Ishikawa (cell line): ENCODE data around the gene NME3.
A peak's percentile ranks its signal among the peaks of the same experiment; 100 is the strongest.

Experiments
- CEBPB ChIP-seq: IDR thresholded peaks from 2 replicates; pipeline ENCODE4 v1.6.1; 2012
- CREB1 ChIP-seq: IDR thresholded peaks from 2 replicates; pipeline ENCODE4 v1.6.1; 2012; ENCODE audit warnings: low read depth
- EP300 ChIP-seq: IDR thresholded peaks from 2 replicates; pipeline ENCODE4 v1.6.1; 2012; ENCODE audit warnings: borderline replicate concordance
- MAX ChIP-seq: IDR thresholded peaks from 2 replicates; pipeline ENCODE4 v1.6.1; 2012
- NFIC ChIP-seq: IDR thresholded peaks from 2 replicates; pipeline ENCODE4 v1.6.1; 2012
- RAD21 ChIP-seq: IDR thresholded peaks from 2 replicates; pipeline ENCODE4 v1.6.1; 2012; ENCODE audit warnings: low read depth
- REST ChIP-seq: IDR thresholded peaks from 2 replicates; pipeline ENCODE4 v1.6.1; 2012; ENCODE audit warnings: low read depth, mild to moderate bottlenecking
- TAF1 ChIP-seq: IDR thresholded peaks from 2 replicates; pipeline ENCODE4 v1.6.1; 2012; ENCODE audit warnings: low read depth, mild to moderate bottlenecking
- TCF12 ChIP-seq: IDR thresholded peaks from 2 replicates; pipeline ENCODE4 v1.6.1; 2012; ENCODE audit warnings: low read depth
- USF1 ChIP-seq: IDR thresholded peaks from 2 replicates; pipeline ENCODE4 v1.6.1; 2012
- ZBTB7A ChIP-seq: IDR thresholded peaks from 2 replicates; pipeline ENCODE4 v1.6.1; 2012; ENCODE audit warnings: low read depth

- TF ChIP-seq RAD21 (no peak), USF1 (no peak), EP300 (no peak), REST (no peak), TAF1 (no peak), MAX (peak; percentile 3; the same call in 1 of the 2 replicates), CEBPB (no peak), TCF12 (no peak), CREB1 (no peak), NFIC (no peak), ZBTB7A (no peak)
These were observed 2.5 kb upstream of the NME3 start for GRCh38 chr16:1773703-1774447.
